K562 (cell line): ENCODE results near the gene DLGAP3. TPM values are rescaled to one million over a fixed set of nuclear protein-coding genes. Genes with fewer than 3 reads are reported as not detected.

Source experiments
- CCAR2 ChIP-seq: fragments of 200-400 bp; formaldehyde crosslinking; IDR thresholded peaks from 2 replicates; pipeline ENCODE4 v1.6.1; 2017; ENCODE audit warnings: mild to moderate bottlenecking, low read depth, low read length
- GATAD2B ChIP-seq: fragments of 450-650 bp; IDR thresholded peaks from 2 replicates; pipeline ENCODE4 v1.6.1; 2017; ENCODE audit warnings: mild to moderate bottlenecking, borderline replicate concordance
- HEY1 ChIP-seq: fragments of 250-450 bp; sonication (Bioruptor Pico); IDR thresholded peaks from 2 replicates; pipeline ENCODE4 v1.5.0; 2020; ENCODE audit warnings: mild to moderate bottlenecking, moderate library complexity, borderline replicate concordance
- MLLT1 ChIP-seq, 2 experiments: fragments of 450-650 bp; IDR thresholded peaks; 2 replicates each; pipeline ENCODE4 v1.6.1; 2016
- NCOA6 ChIP-seq: fragments of 450-650 bp; IDR thresholded peaks from 2 replicates; pipeline ENCODE4 v1.6.1; 2017; ENCODE audit warnings: mild to moderate bottlenecking
- NR2F6 ChIP-seq: fragments of 450-650 bp; formaldehyde crosslinking; IDR thresholded peaks from 2 replicates; pipeline ENCODE4 v1.4.0; 2020; ENCODE audit warnings: mild to moderate bottlenecking
- REST ChIP-seq, 2 experiments: fragments of 450-650 bp; formaldehyde crosslinking in 1 of 2; IDR thresholded peaks; 2 replicates each; pipeline versions ENCODE4 v1.4.0 to v1.6.1; 2014 to 2020; ENCODE audit warnings: mild to moderate bottlenecking in 2 of 2, borderline replicate concordance in 1 of 2, low read depth in 1 of 2
- U2AF1 ChIP-seq: fragments of 200-400 bp; formaldehyde crosslinking; optimal IDR thresholded peaks from 2 replicates; pipeline ENCODE3; 2017; ENCODE audit warnings: mild to moderate bottlenecking, low read depth, low read length, moderate library complexity
- XRCC5 ChIP-seq: fragments of 200-400 bp; formaldehyde crosslinking; IDR thresholded peaks from 2 replicates; pipeline ENCODE4 v1.6.1; 2017; ENCODE audit warnings: low read depth, mild to moderate bottlenecking, low read length
- ZNF764 ChIP-seq: fragments of 250-450 bp; sonication (Bioruptor Pico); IDR thresholded peaks from 2 replicates; pipeline ENCODE4 v1.4.0; 2020; ENCODE audit warnings: low read depth, mild to moderate bottlenecking, moderate library complexity
- polyA plus RNA-seq, 8 experiments: library from polyadenylated mRNA; depleted of rRNA in 4 of 8; stranded (reverse) in 5 of 8; unstranded in 3 of 8; fragments of >200 nt; fragmentation: Nextera tagmentation in 2 of 8; fragmentation: Illumina TruSeq in 1 of 8; extraction: Ambion mirVana in 2 of 8; extraction: Trizol in 1 of 8; gene quantifications; 2 replicates each; pipeline versions ENCODE4 v1.2.1 to v1.2.3, GENCODE V29; 2011 to 2014; ENCODE audit warnings: inconsistent platforms in 1 of 8, missing spikeins in 1 of 8
- total RNA-seq, 7 experiments: library from RNA; depleted of rRNA in 6 of 7; stranded (reverse); fragments of >200 nt in 6 of 7; fragmentation: Illumina TruSeq in 2 of 7; extraction: Trizol in 2 of 7; gene quantifications; 2 replicates each; pipeline versions ENCODE4 v1.2.1 to v1.2.3, GENCODE V29; 2011 to 2021; ENCODE audit warnings: low replicate concordance in 1 of 7
- TF ChIP-seq, protein P1 (sequence below), 2 experiments: IDR thresholded peaks; 2 replicates each; pipeline ENCODE4 v1.6.1; 2012; ENCODE audit warnings: improper control_type of control experiment in 2 of 2, low read depth in 2 of 2, low read length in 2 of 2, borderline replicate concordance in 1 of 2

The DLGAP3 gene
- total and polyA plus RNA-seq, 9 of the 15 experiments (the other 6 are each of a cell fraction or from before 2014, with no cell fraction given), result 0.01 to 0.16 (median 0.07) TPM; not detected in 6

DNA sequence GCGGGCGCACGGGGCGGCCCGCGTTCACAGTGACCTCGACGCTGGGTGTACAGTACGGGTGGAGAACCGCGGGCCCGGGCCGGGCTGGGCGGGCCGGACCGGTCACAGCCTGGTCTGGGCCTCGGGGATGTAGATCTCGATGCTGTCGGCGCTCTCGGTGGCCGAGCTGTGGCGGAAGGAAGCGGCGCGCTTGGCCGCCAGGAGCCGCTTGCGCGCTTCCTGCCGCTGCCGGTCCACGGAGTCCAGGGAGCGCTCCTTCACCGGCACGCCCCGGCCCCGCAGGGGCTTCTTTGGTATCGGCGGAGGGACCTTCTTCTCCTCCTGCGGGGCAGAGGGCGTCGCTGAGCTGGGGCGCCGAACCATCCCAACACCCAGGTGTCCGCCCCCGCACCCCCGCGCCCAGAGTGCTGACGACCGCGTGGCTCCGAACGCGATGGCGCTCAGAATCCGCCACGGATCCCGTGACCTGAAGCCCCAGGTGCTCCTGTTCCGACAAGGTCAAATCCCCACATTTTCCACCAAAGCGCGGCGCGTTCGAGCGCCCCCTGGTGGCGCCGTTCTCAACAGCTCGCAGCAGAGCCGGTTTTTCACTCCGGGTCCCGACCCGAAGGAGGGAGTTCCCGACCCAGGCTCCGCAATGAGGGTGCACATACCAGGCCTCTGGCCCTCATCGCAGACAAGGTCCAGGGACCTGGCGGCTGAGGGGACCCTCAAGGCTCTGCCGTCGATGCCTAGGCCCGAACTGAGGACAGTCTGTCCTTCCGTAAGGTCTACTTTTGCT is 63.3 kb downstream of the DLGAP3 start (continued):
- TF ChIP-seq HEY1 (CRISPR knock-in tag), result no peak
- TF ChIP-seq, protein P1, sequence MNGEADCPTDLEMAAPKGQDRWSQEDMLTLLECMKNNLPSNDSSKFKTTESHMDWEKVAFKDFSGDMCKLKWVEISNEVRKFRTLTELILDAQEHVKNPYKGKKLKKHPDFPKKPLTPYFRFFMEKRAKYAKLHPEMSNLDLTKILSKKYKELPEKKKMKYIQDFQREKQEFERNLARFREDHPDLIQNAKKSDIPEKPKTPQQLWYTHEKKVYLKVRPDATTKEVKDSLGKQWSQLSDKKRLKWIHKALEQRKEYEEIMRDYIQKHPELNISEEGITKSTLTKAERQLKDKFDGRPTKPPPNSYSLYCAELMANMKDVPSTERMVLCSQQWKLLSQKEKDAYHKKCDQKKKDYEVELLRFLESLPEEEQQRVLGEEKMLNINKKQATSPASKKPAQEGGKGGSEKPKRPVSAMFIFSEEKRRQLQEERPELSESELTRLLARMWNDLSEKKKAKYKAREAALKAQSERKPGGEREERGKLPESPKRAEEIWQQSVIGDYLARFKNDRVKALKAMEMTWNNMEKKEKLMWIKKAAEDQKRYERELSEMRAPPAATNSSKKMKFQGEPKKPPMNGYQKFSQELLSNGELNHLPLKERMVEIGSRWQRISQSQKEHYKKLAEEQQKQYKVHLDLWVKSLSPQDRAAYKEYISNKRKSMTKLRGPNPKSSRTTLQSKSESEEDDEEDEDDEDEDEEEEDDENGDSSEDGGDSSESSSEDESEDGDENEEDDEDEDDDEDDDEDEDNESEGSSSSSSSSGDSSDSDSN (IDR thresholded peaks at IDR 0.05; ENCODE audit: borderline replicate concordance in 1 of 2, low read depth in 2 of 2, low read length in 2 of 2), result no peak
- TF ChIP-seq NR2F6 (CRISPR knock-in tag), result no peak
- no peak for TF ChIP-seq ZNF764 (CRISPR knock-in tag)
- TF ChIP-seq GATAD2B, result no peak
- no peak for TF ChIP-seq NCOA6
- peak; percentile 67; the same call in 1 of the 2 replicates for TF ChIP-seq REST (IDR thresholded peaks at IDR 0.05; ENCODE audit: borderline replicate concordance)
- 0 out of 2 replicates have a peak, but pooled peaks have one; percentile 44 for TF ChIP-seq REST (CRISPR knock-in tag; IDR thresholded peaks at IDR 0.05; ENCODE audit: low read depth)
- no peak for TF ChIP-seq MLLT1 (IDR thresholded peaks at IDR 0.05)
- TF ChIP-seq XRCC5, result peak; percentile 85; the same call in 1 of the 2 replicates
- no peak for TF ChIP-seq CCAR2
- TF ChIP-seq U2AF1, result no peak
